GM19395 (cell line): ENCODE results near the gene EYA2.
"Not testable (repeated sequence)": the region's sequence is repeated elsewhere in the genome, so short reads cannot be mapped to it uniquely, and the experiment has no call there.

ENCODE experiments used
- ATAC-seq: cut with Tn5 transposase; IDR thresholded peaks from one replicate; pipeline ENCODE4 v1.9.1; 2021; ENCODE audit warnings: mild to moderate bottlenecking, moderate library complexity; ENCODE audit not compliant: unreplicated experiment

The EYA2 gene

DNA sequence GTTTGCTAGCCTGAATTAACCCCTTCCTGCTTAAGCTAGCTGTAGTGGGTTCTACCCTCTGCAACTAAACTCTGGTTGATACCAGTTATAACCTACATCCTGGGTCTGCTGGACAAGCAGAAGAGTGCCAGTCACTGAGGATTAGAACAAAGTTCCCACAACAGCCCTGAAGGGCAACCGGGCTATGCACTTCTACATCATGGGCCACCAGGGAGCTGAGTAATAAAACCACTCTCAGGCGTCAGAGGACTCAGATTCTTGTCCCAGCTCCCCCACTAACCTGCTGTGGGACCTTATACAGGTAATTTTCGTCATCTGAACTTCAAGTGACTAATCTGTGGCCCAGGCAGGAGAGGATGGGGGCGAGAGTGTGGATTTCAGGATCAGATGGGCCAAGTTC is 56.8 kb downstream of the EYA2 start:
- no peak for ATAC-seq

DNA sequence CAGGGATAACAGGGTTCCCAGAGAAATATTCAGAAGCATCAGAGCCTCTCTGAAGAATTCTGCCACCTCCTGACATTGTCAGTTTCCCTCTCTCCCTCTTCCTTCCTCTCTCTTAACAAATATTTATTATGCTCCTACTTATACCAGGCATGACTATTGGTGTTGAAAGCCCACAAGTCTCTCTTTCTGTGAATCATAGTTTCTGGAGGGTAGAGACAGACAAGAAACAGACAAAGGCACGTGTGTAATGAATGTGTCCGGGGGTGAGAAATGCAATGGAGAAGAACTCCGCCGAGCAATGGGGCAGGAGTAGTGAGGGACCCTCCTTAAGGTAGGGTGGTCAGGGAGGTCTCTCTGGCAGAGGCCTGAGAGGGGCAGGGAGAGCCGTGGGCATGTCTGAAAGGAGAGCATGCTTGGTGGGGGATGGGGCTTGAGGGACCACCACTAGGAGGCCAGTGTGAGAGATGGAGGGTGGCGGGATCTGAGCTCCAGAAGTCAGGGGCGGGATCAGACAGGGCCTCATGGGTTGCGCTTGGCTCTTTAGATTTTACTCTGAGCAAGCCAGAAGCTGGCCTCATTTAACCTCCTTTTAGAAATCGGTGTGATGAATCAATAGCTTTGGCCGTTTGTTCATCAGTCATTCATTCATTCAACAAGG is 57.3 kb downstream of the EYA2 start:
- ATAC-seq: no peak

DNA sequence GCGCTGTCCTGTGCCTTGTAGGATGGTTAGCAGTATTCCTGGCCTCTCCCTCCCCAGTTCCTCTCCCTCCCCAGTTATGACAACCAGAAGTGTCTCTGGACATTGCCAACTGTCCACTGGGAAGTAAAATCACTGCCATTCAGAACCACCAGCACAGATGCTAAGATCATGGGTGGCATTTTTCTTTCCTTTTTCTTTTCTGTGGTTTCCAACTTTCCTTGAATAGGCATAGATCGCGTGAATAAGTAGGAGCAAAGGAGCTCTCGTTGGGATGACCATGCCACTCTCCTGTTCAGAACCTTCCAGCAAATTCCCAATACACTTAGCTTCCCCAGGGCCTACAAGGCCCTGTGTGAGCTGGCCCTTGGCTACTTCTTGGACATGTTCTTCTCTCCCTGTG is 59.0 kb downstream of the EYA2 start:
- ATAC-seq: no peak

DNA sequence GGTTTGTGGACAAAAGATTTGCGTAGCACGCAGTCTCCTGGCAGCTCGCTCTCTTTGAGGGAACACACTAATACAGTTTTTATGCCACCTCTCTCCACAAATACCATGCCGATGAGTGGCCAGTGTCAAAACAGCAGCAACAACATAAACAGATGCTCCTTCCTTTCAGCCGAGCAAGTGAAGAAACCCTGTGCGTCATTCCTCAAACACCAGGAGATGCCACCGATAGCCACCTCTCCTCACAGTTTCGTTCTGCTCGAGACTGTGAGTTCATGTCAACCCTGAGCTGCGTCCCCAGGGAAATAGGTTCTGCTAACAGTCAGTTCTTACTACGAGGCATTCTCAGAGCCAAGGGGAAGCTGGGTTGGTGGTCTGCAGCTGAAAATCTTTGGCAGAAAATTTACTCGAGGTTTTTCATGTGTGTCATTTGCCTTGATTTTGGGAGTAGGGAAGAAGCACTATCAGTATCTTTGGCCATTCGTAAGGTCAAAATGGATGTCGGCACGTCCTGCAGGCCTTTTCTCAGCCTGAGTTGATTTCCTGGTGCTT is 59.9 kb downstream of the EYA2 start:
- ATAC-seq: no peak

DNA sequence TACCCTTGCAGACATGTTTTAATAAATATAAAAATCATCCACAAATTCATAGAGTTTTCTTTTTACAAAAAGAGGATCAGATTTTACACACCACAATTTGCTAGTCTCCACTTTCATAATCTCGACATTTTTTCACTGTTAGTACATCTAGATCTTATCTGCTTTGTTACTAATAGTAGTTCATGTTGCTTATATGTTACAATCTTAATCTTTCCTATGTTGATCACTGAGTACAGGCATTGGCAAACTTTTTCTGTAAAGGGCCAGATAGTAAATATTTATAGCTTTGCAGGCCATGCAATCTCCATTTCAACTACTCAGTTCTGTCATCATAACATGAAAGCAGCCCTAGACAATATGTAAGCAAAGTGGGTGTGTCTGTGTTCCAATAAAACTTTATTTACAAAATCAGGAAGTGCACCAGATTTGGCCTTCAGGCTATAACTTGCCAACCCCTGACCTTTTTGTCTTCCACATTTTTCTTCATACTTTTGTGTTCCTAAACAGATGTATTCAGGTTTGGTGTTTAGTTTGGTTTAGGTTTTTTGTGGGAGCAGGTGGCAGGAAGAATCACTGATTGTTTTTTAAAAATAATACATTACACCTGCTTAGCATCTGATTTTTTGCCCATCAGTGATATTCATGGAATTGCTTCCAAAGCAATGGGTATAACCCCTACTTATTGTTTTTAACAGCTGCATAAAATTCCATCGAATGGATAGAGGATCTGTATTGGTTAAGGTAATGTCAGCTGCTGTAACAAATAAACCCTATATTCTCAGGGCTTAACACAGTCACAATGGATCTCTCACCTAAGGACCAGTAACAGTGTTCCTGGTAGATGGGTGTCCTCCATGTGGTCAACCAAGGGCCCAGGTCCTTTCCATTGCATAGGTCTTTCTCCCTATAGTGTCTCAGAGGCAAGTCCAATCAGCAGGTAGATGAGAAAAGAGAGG is 61.2 kb downstream of the EYA2 start:
- no peak for ATAC-seq

DNA sequence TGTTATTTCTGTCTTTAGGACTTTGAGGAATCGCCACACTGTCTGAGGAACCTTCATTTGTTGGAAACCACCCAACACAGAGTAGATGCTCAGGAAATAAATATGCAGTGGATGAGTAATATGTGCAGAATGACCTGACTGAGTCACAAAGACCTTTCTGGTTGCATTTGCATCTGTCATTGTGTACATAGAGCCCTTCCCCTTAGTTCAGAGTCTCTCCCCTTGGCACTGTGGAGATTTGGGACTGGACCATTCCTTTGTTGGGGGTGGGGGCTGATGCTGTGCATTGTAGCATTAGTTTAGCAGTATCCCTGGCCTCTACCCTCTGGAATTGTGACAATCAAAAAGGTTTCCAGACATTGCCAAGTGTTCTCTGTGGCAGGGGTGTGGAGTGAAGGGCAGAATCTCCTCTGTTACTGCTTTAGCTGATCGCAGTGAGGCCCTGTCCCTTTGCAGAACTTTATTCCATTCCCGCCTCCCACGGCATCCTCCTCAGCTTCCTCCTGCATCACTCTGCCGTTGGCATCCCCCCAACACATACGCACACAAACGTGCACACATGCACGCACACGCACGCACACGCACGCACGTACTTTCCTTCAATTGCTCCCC is 64.5 kb downstream of the EYA2 start:
- no peak for ATAC-seq

DNA sequence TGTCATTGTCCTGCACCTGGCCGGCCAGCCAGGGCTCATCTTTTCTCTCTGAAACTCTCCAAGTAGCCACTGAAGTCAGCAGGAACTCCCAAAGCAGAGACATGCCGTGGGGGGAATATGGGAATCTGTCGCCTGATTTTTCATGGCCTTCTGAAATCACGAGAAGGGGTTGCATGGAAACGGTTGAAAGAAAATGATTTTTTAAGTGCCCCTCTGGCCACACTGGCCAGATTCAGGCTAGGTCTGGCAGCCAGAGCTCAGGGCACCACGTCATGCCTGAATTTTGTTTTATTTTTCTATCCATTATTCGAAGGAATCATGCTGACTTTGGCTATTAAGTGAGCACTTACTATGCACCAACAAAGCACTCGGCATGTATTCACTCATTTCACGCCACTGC is 65.2 kb downstream of the EYA2 start:
- no peak for ATAC-seq

DNA sequence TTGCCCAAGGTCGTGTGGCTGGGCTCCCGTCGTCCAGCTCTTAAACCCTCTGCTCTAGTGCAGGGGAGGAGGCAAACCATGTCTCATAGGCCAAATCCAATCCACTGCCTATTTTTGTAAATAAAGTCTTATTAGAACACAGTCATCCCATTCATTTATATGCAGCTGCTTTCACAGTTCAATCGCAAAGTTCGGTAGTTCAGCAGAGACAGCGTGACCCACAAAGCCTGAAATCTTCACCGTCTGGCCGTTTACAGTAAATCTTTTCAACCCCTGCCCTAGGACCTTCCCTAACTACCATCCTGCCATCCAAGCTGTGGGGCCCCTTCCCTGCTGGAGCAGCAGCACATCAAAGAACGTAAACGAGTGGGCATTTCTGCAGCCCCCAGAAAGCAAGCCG is 65.9 kb downstream of the EYA2 start:
- no peak for ATAC-seq

DNA sequence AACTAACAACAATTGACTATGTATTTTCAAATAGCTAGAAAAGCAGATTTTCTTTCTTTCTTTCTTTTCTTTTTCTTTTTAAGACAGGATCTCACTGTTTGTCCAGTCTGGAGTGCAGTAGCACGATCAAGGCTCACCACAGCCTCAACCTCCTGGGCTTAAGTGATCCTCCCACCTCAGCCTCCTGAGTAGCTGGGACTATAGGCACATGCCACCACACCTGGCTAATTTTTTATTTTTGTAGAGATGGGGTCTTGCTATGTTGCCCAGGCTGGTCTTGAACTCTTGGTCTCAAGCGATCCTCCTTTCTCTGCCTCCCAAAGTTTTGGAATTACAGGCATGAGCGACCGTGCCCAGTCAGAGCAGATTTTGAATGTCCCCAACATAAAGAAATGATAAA is 67.3 kb downstream of the EYA2 start:
- ATAC-seq: not testable (repeated sequence)

DNA sequence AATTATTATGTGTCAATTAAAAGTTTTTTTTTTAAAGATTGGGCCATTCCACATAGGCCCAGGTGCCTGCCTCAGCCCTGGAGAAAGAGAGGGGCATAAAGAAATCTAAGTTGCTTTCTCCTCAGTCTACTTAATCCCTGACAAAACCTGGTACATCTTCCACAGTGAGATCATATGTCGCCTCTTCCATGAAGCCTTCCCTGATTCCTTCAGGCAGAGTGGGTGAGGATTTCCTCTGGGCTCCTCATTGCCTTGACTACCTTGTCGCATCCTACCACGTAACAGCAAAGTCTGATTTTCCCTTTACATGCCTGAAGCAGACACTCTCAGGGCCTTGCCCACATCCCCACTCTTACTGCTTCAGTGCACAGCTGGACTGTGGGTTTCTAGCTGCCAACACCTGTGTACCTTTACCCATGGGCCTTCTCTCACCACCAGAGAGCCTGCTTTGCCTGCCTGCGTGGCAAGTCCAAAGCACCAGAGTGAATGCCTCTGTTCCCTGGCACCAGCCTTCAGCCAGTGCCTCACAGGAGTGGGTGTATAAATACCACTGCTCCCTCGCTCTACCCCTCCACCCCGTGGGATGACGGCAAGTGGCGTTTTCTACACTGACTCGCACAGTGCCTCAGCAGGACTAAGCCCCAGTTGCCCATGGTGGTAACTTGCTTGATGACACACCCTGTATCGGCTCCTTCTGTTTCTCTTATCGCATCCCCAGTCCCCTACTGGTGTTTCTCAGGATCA is 68.0 kb downstream of the EYA2 start:
- ATAC-seq: no peak

DNA sequence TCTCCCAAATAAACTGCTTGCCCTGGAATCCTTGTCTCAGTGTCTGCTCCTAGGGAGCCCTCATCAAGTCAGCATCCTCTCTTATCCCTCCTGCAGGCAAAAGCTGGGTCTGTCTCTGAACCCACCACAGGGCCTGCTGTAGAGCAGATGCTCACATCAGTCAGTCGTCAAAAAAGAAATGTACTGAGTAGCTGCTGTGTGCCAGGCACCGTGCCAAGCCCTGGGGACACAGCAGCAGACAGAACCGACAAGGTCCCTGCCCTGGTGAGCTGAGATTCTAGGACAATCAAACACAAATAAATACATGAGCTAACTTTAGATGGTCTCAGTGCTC is 68.5 kb downstream of the EYA2 start:
- ATAC-seq: no peak

DNA sequence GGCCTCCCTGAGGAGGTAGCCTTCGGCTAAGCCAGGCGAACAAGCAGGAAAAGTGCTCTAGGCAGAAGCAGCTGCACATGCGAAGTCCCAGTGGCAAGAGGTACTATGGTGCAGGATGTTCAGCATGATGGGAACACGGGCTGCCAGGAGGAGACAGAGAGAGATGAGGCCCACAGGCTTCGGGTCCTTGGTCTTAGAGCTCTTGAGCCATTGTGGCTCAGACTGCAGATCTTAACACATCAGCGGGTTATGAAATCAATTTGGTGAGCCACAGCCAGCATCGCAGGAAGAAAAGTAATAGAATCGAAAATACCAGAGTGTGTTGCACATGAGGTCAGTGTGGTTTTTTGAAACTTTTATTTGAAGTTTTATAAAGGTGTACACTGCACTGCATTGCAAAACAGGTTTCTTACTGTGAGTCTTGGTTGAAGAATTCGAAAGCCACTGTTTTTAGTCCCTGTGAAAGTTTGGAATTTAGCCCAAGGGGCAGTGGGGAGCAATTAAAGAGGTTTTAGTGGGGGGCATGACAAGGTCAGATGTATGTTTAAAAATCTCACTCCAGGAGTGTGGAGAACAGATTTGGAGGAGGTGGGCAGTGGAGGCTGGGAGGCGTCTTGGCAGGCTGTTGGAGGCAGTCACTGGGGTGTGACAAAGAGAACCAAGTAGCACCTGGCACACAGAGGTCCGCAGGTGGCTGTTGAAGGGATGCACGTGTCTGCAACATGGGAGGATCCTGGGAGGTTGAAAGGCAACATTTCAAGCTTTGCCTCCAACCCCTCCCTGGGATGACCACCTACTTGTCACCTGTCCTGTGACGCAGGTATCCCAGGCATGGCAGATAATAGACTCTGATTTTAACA is 69.3 kb downstream of the EYA2 start:
- no peak for ATAC-seq

DNA sequence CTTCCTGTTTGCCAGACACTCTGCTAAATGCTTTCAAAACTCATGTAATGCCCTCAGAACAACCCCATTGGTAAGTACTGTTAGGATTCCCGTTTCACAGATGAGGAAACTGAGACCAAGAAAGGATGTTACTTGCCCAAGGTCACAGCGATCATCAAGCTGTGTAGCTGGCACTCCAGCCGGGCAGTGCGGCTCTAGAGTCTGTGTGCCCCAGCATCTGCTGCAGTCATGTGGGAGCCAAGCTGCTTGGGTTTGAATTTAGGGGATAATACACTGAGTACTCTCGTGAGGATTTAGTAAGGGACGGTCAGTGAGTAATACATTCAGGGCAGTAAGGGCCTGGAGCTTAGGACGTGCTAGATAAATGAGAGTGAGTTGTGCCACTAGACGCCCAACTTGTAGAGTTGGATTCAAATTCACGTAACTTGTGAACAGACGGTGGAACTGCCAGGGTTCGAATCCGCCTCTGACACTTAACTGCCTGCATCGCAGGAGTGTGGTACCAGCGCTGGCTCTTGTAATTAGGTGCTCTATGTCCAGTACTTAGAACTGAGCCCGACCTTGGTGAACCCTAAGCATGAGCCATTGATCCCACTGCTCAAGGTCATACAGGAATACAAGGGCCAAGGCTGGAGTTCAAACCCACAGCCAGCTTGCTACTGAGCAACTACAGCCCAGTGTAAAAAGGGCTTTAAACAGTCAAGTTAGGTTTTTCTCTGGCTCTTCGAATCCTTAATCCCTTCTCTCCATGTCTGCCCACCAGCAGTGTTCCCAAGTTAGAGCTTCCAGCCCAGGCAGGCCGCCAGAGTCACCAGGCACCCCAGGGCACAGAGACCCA is 70.2 kb downstream of the EYA2 start:
- ATAC-seq: no peak

DNA sequence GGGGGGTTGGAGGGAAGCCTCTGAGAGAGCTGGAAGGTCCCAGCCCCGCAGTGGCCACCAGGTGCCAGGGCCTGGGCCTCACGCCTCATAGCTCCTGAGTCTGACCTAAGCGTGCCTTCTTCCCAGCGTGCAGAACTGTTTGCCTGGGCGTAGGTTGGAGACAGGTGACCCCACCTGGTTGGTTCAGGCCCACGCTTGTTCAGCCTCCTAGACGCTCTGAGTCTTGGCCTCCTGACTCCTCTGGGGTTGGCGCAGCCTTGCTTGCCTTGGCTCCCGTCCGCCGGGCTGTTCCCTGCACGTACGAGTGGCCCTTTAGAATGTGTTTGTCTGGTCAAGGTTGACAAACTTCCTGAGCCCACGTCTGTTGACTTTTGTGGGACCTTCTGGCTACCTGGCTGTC is 70.8 kb downstream of the EYA2 start:
- ATAC-seq: no peak

DNA sequence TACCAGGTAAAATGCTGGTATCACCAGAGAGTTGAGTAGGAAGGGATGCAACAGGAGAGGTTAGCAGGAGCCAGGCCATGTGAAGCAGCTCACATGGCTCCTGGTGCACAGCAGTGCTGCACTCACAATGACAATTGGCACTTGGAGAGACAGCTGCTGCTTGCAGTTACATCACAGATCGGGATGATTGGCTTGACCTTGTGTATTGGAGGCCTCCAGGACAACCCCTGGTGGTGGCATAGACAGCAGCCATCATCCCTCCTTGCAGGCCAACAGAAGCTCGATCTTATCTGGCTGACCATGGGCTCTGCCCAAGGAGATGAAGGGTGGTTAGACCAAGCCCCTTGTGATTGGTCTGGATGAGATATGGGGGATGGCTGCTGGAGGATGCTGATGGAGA is 73.0 kb downstream of the EYA2 start:
- ATAC-seq: no peak

DNA sequence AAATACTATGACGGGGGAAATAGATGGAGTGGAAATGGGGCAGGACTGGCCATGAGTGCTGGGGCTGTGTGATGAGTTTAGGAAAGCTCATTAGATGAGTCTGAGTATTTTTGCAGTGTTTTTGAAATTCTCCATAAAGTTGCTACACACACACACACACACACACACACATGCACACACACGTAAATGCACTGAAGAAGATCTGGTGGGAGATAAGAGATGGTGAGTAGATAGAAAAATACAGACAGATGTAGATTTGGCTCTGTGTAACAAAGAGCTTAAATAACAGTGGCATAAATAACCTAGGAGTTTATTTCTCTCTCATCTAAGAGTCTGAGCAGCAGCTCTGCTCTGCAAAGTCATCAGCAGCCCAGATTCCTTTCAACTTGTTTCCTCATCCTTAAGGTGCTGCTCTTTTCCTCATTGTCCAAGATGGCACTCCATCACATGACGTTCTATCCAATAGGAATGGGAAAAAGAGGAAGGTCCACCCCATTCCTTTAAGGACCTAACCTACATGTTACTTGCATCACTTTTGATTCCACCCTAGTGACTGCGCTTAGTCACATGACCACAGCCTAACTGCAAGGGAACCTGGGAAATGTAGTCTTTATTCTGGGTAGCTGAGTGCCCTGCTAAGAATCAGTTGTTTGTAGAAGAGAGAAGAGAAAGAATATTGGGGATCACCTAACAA is 76.4 kb downstream of the EYA2 start:
- ATAC-seq: no peak

DNA sequence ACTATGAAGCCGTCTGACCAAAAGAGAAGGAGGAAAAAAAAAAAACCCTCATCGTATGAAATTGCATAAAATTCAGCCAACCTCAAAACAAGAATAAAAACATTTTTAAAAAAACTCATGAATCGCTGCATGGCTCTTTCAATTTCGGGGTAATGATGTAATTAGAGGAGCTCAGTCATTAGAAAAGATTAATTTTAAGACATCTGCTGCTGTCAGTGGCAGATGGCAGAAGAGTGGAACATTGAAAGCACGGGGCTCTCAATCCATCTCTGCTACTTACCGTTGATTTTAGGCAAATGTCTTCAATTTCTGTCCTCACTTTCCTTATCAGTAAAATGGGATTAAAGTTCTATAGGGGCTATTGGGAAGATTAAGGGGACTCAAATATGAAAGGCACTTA is 79.1 kb downstream of the EYA2 start:
- no peak for ATAC-seq

DNA sequence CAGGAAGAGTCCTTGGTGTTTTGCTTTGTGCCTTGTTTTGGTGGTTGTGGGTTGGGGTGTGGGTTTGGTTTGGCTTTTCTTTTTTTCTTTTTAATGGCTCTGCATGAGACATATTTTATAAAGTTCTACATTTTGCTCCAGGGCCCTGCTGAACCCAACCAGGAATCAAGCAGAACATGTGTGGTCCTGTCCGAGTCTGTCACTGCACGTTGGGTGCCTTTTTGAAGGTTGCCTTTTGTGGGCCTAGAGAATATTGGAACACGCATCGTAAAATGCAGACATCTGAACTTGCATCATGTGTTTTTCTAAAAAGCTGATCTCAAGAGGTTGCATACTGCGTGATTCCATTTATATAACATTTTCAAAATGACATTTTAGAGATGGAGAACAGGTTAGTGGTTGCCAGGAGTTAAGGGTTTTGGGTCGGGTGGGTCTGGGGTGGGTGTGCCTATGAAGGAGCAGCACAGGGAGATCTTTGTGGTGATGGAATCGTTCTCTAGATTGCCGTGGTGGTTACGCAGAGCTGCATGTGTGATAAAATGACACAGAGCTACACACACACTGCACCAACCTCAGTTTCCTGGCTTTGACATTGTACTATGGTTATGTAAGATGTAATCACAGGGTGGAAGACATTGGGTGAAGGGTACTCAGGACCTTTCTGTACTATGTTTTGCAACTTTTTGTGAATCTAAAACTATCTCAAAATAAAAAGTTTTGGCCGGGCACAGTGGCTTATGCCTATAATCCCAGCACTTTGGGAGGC is 80.2 kb downstream of the EYA2 start:
- no peak for ATAC-seq
